CD4-positive, alpha-beta T cell treated with Interleukin-10 for 1 hour (primary cell): ENCODE data around the gene XKR8.
"Not testable (repeated sequence)": the region's sequence is repeated elsewhere in the genome, so short reads cannot be mapped to it uniquely, and the experiment has no call there.

Source experiments
- DNase-seq: peaks from one replicate; pipeline ENCODE4 v3.0.0-alpha.2; 2020

The XKR8 gene

DNA sequence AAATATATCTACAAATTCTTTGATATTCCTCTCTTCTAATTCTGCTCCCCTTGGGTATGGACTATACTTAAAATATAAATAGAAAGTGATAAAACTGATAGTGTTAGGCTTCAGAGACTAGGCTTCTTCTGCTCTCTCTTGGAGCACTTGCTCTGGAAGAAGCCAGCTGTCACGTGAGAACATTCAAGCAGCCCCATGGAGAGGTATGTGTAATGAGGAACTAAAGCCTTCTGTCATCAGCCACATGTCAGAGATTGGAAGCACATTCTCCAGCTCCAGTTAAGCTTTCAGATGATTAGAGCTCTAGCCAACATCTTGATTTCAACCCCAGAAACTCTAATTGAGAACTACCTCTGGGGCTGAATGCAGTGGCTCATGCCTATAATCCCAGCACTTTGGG, 34.3 kb downstream of the XKR8 start:
- DNase-seq: no peak

- DNase-seq: not testable (repeated sequence)
Observed at GRCh38 chr1:27994526-27994925, 34.8 kb downstream of the XKR8 start.

- DNase-seq: no peak
Observed at GRCh38 chr1:27999055-27999454, 39.3 kb downstream of the XKR8 start.

- no peak for DNase-seq
Observed at GRCh38 chr1:28002600-28002999, 42.8 kb downstream of the XKR8 start.

GRCh38 chr1:28003117-28003516, 43.3 kb downstream of the XKR8 start:
- DNase-seq: not testable (repeated sequence)

DNA sequence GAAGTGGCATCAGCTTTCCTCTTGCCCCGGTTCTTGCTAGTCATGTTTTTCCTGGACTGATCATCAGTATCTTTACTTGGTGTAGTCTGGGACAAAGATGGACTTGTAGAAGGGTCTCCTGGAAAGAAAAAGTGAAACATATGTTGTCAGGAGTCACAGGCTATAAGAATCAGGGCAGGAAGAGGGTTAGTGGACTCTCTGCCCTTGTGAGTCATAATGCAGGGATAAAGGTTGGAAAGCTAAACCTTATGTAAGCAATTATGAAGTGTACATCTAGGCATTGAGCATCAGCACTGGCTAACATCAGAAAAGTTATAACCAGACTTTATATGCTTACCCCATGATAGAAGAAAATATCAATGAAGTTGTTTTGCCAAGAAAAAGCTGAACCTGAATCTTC, 51.2 kb downstream of the XKR8 start:
- DNase-seq: no peak
